B cell (primary cell): ENCODE measurements around the gene SPEG.

ENCODE experiments used
- EZH2 ChIP-seq: IDR thresholded peaks from 2 replicates; pipeline ENCODE4 v1.6.1; 2012; ENCODE audit warnings: borderline replicate concordance, low read depth, mild to moderate bottlenecking, moderate library complexity, low read length; ENCODE audit not compliant: insufficient read depth, poor library complexity, severe bottlenecking
- TF ChIP-seq, protein P1 (sequence below): fragments of 200-600 bp; IDR thresholded peaks from one replicate; pipeline ENCODE4 v1.8.0; 2022; ENCODE audit warnings: antibody characterized with exemption, mild to moderate bottlenecking

DNA sequence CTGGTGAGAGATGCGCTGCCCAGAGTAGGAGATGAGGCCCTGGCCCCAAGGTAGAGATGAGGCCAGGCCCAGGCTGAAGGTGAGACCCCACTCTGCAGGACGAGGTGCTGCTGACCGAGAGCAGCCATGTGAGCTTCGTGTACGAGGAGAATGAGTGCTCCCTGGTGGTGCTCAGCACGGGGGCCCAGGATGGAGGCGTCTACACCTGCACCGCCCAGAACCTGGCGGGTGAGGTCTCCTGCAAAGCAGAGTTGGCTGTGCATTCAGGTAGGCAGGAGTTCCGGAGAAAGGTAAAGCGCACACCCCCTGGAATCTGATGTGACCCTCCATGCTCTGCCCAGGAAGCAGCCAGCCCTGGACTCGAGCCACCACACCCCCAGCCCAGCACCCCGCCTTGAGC lies 42.5 kb downstream of the SPEG start:
- TF ChIP-seq, protein P1, sequence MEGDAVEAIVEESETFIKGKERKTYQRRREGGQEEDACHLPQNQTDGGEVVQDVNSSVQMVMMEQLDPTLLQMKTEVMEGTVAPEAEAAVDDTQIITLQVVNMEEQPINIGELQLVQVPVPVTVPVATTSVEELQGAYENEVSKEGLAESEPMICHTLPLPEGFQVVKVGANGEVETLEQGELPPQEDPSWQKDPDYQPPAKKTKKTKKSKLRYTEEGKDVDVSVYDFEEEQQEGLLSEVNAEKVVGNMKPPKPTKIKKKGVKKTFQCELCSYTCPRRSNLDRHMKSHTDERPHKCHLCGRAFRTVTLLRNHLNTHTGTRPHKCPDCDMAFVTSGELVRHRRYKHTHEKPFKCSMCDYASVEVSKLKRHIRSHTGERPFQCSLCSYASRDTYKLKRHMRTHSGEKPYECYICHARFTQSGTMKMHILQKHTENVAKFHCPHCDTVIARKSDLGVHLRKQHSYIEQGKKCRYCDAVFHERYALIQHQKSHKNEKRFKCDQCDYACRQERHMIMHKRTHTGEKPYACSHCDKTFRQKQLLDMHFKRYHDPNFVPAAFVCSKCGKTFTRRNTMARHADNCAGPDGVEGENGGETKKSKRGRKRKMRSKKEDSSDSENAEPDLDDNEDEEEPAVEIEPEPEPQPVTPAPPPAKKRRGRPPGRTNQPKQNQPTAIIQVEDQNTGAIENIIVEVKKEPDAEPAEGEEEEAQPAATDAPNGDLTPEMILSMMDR: no peak
- no peak for TF ChIP-seq EZH2
